ENCODE data around the gene NTSR1. TPM values are rescaled to one million over a fixed set of nuclear protein-coding genes. Genes with fewer than 3 reads are reported as not detected.

The NTSR1 gene
- polyA plus RNA-seq, 3 donors = 0.35 to 2.5 (median 0.40) TPM

GRCh38 chr20:62702013-62702300 lies 6.7 kb upstream of the NTSR1 start:
- Histone ChIP-seq H3K79me2 (ENCODE audit: insufficient read depth, low read length) (no peaks in the 10 kb centered on the region), H3K36me3 (replicated peaks in 1 of 2; ENCODE audit: control insufficient read depth in 1 of 2, insufficient read depth in 2 of 2, low read length in 2 of 2) (no peaks in the 10 kb centered on the region), H3K27ac (ENCODE audit: low read depth in 1 of 2, low read length in 2 of 2) (no peak overlapping the region), H4K20me1 (ENCODE audit: insufficient read depth, low read length) (no peaks in the 10 kb centered on the region), H3K9ac (ENCODE audit: insufficient read depth, low read length, poor library complexity, severe bottlenecking) (no peak overlapping the region), H3K4me3 (replicated peaks in 1 of 3; ENCODE audit: low read depth in 2 of 3, low read length in 3 of 3) (no peak overlapping the region), H3K4me1 (ENCODE audit: control insufficient read depth in 1 of 2, insufficient read depth in 2 of 2, low read length in 2 of 2) (peaks cover 31 to 40% of the 10 kb centered on the region in 2 donors), H3K27me3 (ENCODE audit: control insufficient read depth in 2 of 2, insufficient read depth in 2 of 2, low read length in 2 of 2) (no peaks in the 10 kb centered on the region), H3K9me3 (replicated peaks in 1 of 2; ENCODE audit: control insufficient read depth in 1 of 2, insufficient read depth in 1 of 2, low read length in 2 of 2) (no peaks in the 10 kb centered on the region), H2AFZ (ENCODE audit: insufficient read depth, low read depth, low read length, poor library complexity, severe bottlenecking) (no peak overlapping the region), H3K4me2 (replicated peaks; ENCODE audit: extremely low read depth, low read length, poor library complexity, severe bottlenecking) (no peak overlapping the region)
- Mint-ChIP-seq H3K4me3 (no peak overlapping the region), H3K27me3 (ENCODE audit: low read depth in 3 of 3) (peaks cover 6 to 12% (median 8%) of the 10 kb centered on the region in 3 donors), H3K36me3 (peaks cover 0 to 3% of the 10 kb centered on the region in 2 donors), H3K9me3 (peaks cover 0 to 2% (median 0%) of the 10 kb centered on the region in 7 donors), H3K27ac (no peak overlapping the region), H3K4me1 (peaks cover 38% of the 10 kb centered on the region)
- no peak for DNase-seq
- no peak for TF ChIP-seq CTCF (IDR thresholded peaks at IDR 0.05)
- intact Hi-C loops (cut with micrococcal nuclease) = no loop called here
- WGBS (ENCODE audit: insufficient coverage) = 94% methylated on average over 10 of the region's 11 CpGs

- peak overlapping the region; percentile 9 for H3K4me2 ChIP-seq (replicated peaks; ENCODE audit: extremely low read depth, low read length, poor library complexity, severe bottlenecking)
- H3K36me3 Mint-ChIP-seq = peaks cover 0 to 3% of the 10 kb centered on the region in 2 donors
- H3K27ac Mint-ChIP-seq = peak overlapping the region in 4 of 7 donors; percentile 30 to 89 (median 70)
- peak; percentile 70 to 89 (median 81) for DNase-seq
- intact Hi-C loops (cut with micrococcal nuclease) = no loop called here
- peaks cover 11 to 20% (median 19%) of the 10 kb centered on the region in 3 donors for H3K27me3 Mint-ChIP-seq (ENCODE audit: low read depth in 3 of 3)
- 73% methylated on average over 16 of the region's 25 CpGs for WGBS (ENCODE audit: insufficient coverage)
- no peak overlapping the region for H2AFZ ChIP-seq (ENCODE audit: insufficient read depth, low read depth, low read length, poor library complexity, severe bottlenecking)
- no peaks in the 10 kb centered on the region for H3K79me2 ChIP-seq (ENCODE audit: insufficient read depth, low read length)
- no peak overlapping the region for H3K9ac ChIP-seq (ENCODE audit: insufficient read depth, low read length, poor library complexity, severe bottlenecking)
- H3K4me3 ChIP-seq (replicated peaks in 1 of 3; ENCODE audit: low read depth in 2 of 3, low read length in 3 of 3) = no peak overlapping the region
- H3K9me3 Mint-ChIP-seq = peaks cover 0 to 5% (median 0%) of the 10 kb centered on the region in 7 donors
- peaks cover 0 to 7% of the 10 kb centered on the region in 2 donors for H3K27me3 ChIP-seq (ENCODE audit: control insufficient read depth in 2 of 2, insufficient read depth in 2 of 2, low read length in 2 of 2)
- H3K36me3 ChIP-seq (replicated peaks in 1 of 2; ENCODE audit: control insufficient read depth in 1 of 2, insufficient read depth in 2 of 2, low read length in 2 of 2) = no peaks in the 10 kb centered on the region
- no peaks in the 10 kb centered on the region for H3K9me3 ChIP-seq (replicated peaks in 1 of 2; ENCODE audit: control insufficient read depth in 1 of 2, insufficient read depth in 1 of 2, low read length in 2 of 2)
- peak; percentile 34 for TF ChIP-seq CTCF (IDR thresholded peaks at IDR 0.05)
- peaks cover 39% of the 10 kb centered on the region for H3K4me1 Mint-ChIP-seq
- peak overlapping the region; percentile 28 to 56 for H3K4me3 Mint-ChIP-seq
- H3K27ac ChIP-seq (ENCODE audit: low read depth in 1 of 2, low read length in 2 of 2) = peak overlapping the region in 1 of 2 donors; percentile 32
- H4K20me1 ChIP-seq (ENCODE audit: insufficient read depth, low read length) = no peaks in the 10 kb centered on the region
- H3K4me1 ChIP-seq (ENCODE audit: control insufficient read depth in 1 of 2, insufficient read depth in 2 of 2, low read length in 2 of 2) = peaks cover 32 to 44% of the 10 kb centered on the region in 2 donors
Observed at GRCh38 chr20:62702895-62703852, 5.5 kb upstream of the NTSR1 start.
